ENCODE measurements around the gene LRCH2. TPM values are rescaled to one million over a fixed set of nuclear protein-coding genes. Genes with fewer than 3 reads are reported as not detected.

The LRCH2 gene
- total and polyA plus RNA-seq, 2 of the 4 experiments (the other 2 are of a cell fraction) = 2.6 to 4.3 TPM

GRCh38 chrX:115183980-115184379, 49.9 kb downstream of the LRCH2 start:
- no peaks in the 10 kb centered on the region for H3K9me1 ChIP-seq (ENCODE audit: insufficient read depth, low read length)
- no peak overlapping the region for H2BK20ac ChIP-seq (ENCODE audit: low read depth, low read length)
- no peak overlapping the region for H4K5ac ChIP-seq (ENCODE audit: low read depth, low read length)
- no peaks in the 10 kb centered on the region; the same call in 1 of the 2 replicates for H3K4me1 ChIP-seq (ENCODE audit: control insufficient read depth, insufficient read depth, low read length)
- H3K18ac ChIP-seq (ENCODE audit: low read depth, low read length) = no peak overlapping the region
- ChIA-PET POLR2A (ENCODE audit: unreplicated experiment) (no interaction called here), CTCF (no interaction called here)
- dilution Hi-C loops (cut with HindIII; ENCODE audit: low sequenced_read_pairs, unreplicated experiment) = no loop called here
- H2AK5ac ChIP-seq (ENCODE audit: low read depth, low read length) = no peak overlapping the region
- DNase-seq (peak; percentile 79), ATAC-seq (ENCODE audit: low read depth) (peak; percentile 73)
- H3K4me2 ChIP-seq (ENCODE audit: low read depth, low read length) = no peak overlapping the region
- in situ Hi-C loops (cut with MboI; ENCODE audit: low sequenced_read_pairs) = no loop called here
- no peak overlapping the region for H4K91ac ChIP-seq (ENCODE audit: insufficient read depth, low read depth, low read length)
- H2BK15ac ChIP-seq (ENCODE audit: low read depth, low read length) = no peak overlapping the region
- H3K27me3 ChIP-seq (ENCODE audit: control insufficient read depth, insufficient read depth, low read length) = no peaks in the 10 kb centered on the region
- no peak overlapping the region for H3K56ac ChIP-seq (ENCODE audit: extremely low read depth, insufficient read depth, low read length)
- H3K4ac ChIP-seq (ENCODE audit: low read depth, low read length) = no peak overlapping the region
- no peak overlapping the region for H2AFZ ChIP-seq (replicated peaks; ENCODE audit: low read length, poor library complexity)
- H3K14ac ChIP-seq (replicated peaks; ENCODE audit: low read depth, low read length) = no peak overlapping the region
- H3K9me3 ChIP-seq (ENCODE audit: control insufficient read depth, insufficient read depth, low read length) = no peaks in the 10 kb centered on the region
- H3K9ac ChIP-seq (ENCODE audit: low read depth, low read length) = no peak overlapping the region
- 0 out of 2 replicates have a peak, but pooled peaks cover 1% of the 10 kb centered on the region for H3K36me3 ChIP-seq (ENCODE audit: control insufficient read depth, insufficient read depth, low read length)
- BruUV-seq (replicated peaks) = no TSS peak
- peaks cover 3 to 4% of the 10 kb centered on the region in 2 experiments; a peak in 3 of 4 replicates for H3K79me1 ChIP-seq (ENCODE audit: low read depth in 1 of 2, low read length in 2 of 2)
- no peak overlapping the region for H4K8ac ChIP-seq (ENCODE audit: low read depth in 2 of 2, low read length in 2 of 2)
- no peak overlapping the region for H2AK9ac ChIP-seq (replicated peaks; ENCODE audit: low read depth, low read length, poor library complexity)
- no peak overlapping the region for H2BK120ac ChIP-seq (ENCODE audit: low read depth, low read length)
- TF ChIP-seq POLR2A (IDR thresholded peaks at IDR 0.05; ENCODE audit: low read depth, low read length) (no peak), FOS (IDR thresholded peaks at IDR 0.05; ENCODE audit: low read depth, low read length) (no peak), CTCF (conservative IDR thresholded peaks at IDR 0.05; ENCODE audit: low read depth, low read length) (no peak), MXI1 (IDR thresholded peaks at IDR 0.05; ENCODE audit: borderline replicate concordance, low read depth, low read length) (no peak), RFX5 (IDR thresholded peaks at IDR 0.05; ENCODE audit: low read depth, low read length) (no peak), SMC3 (IDR thresholded peaks at IDR 0.05; ENCODE audit: low read depth, low read length) (no peak)
- TF ChIP-seq, protein P1, sequence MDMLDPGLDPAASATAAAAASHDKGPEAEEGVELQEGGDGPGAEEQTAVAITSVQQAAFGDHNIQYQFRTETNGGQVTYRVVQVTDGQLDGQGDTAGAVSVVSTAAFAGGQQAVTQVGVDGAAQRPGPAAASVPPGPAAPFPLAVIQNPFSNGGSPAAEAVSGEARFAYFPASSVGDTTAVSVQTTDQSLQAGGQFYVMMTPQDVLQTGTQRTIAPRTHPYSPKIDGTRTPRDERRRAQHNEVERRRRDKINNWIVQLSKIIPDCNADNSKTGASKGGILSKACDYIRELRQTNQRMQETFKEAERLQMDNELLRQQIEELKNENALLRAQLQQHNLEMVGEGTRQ (IDR thresholded peaks at IDR 0.05; ENCODE audit: low read depth, low read length) = no peak
- peak overlapping the region; percentile 47 for H2BK5ac ChIP-seq (ENCODE audit: low read depth, low read length, poor library complexity, severe bottlenecking)
- no peak overlapping the region for H3K4me3 ChIP-seq (ENCODE audit: insufficient read depth, low read depth, low read length)
- intact Hi-C loops (cut with micrococcal nuclease) = no loop called here
- no peak overlapping the region for H3K23ac ChIP-seq (ENCODE audit: low read depth, low read length)
- H4K20me1 ChIP-seq (ENCODE audit: insufficient read depth, low read length) = no peaks in the 10 kb centered on the region
- no CpG with 5 or more reads among the region's 2 CpGs for WGBS, 2 experiments (ENCODE audit: extremely low coverage in 2 of 2, insufficient read length in 1 of 2)
- H3K27ac ChIP-seq (ENCODE audit: insufficient read depth, low read length) = no peak overlapping the region
